HG02938 (cell line): ENCODE results near the gene TRAF3IP3.

Source experiments
- ATAC-seq: cut with Tn5 transposase; IDR thresholded peaks from one replicate; pipeline ENCODE4 v1.9.1; 2021; ENCODE audit warnings: mild to moderate bottlenecking, moderate library complexity; ENCODE audit not compliant: unreplicated experiment

Gene TRAF3IP3, protein sequence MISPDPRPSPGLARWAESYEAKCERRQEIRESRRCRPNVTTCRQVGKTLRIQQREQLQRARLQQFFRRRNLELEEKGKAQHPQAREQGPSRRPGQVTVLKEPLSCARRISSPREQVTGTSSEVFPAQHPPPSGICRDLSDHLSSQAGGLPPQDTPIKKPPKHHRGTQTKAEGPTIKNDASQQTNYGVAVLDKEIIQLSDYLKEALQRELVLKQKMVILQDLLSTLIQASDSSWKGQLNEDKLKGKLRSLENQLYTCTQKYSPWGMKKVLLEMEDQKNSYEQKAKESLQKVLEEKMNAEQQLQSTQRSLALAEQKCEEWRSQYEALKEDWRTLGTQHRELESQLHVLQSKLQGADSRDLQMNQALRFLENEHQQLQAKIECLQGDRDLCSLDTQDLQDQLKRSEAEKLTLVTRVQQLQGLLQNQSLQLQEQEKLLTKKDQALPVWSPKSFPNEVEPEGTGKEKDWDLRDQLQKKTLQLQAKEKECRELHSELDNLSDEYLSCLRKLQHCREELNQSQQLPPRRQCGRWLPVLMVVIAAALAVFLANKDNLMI

DNA sequence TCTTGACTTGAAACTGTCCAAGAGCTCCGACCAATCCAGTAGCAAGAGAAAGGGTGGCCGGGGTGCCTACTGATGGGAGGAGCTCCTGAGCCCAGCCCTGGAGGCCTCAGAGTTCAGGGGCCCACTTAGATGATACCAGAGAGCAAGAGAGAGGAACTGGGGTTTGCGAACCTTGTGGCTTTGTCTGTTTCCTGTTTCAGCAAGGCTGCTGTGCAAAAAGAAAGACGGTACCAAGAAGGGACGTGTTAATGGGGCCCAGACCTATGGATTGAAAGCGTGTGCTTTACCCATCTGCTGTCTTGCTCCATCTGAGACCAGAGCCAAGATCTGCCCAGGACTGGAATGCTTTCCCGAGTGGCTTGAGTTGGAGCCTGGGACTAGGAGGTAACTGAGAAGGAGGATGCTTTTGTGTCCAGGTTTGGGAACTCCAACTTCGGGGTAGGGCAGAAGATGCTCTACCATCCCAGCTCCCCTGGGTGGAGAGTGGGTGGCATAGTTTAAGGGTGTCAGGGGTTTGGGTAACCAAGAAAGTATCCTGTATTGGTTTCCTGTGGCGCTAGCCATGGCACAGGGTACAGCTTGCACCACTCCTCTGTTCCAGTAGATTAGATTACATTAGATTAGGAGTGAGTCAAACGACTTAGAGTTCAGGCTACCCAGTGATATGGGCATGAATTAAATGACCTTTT lies at the start of gene TRAF3IP3:
TRAF3IP3 (plus strand) TSS at position 128 of the 689 bp plus-strand sequence. CDS start 3,987 bp downstream, outside the sequence.
- ATAC-seq: peak; percentile 79

DNA sequence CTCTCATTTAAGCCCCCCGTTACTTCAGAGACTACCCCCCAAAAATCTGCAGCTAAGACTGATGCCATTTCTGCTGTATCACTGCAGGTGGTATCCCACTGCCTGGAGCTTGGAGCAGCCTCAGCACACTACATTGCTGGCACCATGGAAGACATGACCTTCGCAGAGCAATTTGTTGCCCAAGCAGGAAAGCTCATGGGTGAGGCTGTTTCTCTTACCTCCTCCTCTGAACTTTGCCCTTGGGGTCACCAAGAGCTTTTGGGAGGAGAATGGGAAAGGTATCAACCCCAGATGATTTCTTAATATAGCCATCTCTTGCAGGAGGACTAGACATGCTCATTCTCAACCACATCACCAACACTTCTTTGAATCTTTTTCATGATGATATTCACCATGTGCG lies 49.2 kb upstream of the TRAF3IP3 start:
- no peak for ATAC-seq

DNA sequence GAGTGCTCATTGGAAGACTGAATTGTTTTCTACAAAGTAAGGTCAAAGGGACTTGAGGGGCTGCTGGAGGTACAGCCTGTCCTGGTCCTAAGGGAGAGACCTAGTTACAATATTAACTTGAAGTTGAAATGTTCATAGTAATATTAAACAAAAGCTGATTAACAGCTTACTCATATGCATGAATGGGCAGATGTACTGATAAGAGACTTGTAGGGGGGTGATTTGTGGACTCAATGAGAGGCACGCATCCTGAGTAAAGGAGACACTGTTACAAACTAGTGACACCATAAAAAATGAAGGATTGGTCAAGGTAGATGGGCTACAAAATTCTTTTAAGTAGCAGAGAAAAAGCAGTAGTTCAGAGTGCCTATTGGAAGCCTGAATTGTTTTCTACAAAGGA lies 48.5 kb upstream of the TRAF3IP3 start:
- ATAC-seq: no peak

DNA sequence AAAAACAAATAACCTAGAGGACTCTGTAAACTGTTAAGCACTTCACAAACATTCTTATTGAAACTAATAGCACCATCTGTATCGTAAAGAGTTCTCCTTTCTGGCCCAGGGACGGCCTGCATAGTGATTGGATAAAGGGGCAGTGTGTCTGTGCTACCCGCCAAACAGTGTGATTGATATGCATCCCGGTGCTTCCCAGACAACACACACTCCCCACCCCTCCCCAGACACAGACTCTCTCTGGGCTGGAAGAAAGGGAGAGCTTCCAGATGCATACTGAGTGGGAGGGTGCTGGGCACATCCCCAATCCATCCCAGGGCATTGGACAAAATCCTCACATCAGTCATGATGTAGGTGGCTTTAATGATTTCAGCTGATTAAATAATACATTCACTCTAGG lies 47.6 kb upstream of the TRAF3IP3 start:
- no peak for ATAC-seq

DNA sequence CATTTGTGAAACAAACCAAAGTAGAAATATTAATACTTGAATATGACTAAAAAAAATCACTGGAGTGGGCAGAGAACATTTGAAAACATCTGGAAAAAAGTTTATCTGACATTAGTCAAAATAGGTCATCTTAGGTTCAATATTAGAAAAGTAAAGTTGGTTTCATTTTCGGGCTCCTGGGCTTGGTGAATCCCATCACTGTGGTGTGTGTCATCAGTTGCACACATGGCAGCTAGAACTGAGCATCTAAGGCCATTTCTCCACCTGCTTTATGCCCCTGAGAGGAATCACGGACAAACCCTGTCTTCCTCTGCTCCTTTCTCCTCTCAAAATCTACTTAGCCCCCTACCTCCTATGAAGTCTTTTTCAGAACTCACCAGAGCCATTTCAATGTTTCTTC lies 45.8 kb upstream of the TRAF3IP3 start:
- ATAC-seq: no peak

DNA sequence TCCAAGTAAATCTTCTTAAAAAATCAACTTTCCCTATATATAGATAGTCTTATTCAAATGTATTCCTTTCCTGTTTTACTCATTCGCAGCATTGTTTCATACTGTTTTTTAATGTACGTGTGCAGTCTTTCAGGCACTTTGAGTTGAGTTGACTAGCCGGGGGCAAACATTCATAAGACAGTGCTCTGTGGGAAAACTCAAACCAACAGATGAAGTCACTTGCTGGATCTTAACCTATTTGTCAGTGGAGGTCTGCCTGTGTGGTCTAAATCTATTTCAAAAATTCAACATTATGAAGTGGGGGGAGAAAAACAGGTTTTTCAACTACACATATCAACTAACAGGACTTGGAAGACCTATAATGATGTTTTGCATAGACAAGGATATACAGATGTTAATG lies 45.0 kb upstream of the TRAF3IP3 start:
- ATAC-seq: no peak

DNA sequence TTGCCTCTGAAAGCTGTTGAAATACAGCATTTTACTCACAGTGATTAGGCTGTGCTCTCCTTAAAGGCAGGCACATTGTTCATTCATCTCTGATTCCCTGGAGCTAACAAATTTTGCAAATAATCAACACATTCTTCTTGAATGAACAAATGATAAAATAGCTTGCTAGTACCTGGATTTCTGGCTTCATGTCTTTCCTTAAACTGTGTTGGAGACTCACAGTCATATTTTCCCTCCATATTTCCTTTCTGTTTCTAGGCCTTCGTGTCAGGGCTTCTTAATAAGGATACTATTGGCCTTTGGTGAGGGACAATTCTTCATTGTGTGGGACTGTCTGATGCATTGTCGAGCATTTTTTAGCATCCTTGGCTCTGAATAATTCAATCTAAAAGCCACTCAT lies 41.5 kb upstream of the TRAF3IP3 start:
- ATAC-seq: no peak

DNA sequence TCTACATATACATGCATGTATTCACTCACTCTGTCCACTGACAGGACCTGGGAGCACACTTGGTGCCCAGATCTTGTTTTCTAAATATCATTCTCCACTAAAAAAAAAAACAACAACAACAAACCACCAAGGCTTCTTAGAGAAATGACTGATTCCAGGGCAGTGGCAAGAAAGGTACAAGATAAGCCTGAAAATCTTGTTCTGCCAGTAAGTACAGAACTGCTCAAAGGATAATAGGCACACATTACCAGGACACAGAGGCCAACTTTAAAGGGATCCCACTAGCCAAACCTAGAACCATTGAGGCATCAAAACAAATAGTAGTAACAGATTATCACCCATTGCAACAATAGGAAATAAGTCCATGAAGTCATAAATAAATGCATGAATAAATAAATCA lies 40.5 kb upstream of the TRAF3IP3 start:
- ATAC-seq: no peak

DNA sequence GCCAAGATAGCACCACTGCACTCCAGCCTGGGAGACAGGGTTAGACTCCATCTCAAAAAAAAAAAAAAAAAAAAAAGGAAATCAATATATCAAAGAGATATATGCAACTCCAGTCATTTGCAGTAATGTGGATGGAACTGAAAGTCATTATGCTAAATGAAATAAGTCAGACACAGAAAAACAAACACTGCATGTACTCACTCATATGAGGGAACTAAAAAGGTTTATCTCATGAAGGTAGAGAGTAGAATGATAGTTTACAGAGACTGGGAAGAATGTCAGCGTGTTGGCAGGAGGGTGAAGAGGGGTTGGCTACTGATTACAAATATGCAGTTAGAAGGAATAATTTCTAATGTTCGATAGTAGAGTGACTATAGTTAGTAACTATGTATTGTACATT lies 38.0 kb upstream of the TRAF3IP3 start:
- no peak for ATAC-seq

DNA sequence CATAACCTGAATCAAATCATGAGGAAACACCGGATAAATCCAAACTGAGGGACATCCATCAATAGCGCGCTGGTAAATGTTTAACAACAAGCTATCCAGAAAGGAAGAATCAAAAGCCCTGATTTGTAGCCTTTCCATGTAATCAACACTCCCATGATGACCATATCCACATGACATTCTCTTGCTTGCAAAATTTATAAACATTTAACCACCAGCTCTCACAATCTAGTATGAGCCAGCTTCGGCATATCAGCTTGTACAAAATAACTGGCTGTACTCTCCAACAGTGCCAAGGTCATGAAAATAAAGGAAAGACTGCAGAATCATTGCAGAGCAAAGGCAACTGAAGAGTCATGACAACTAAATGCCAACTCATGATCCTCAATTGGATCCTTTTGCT lies 35.5 kb upstream of the TRAF3IP3 start:
- no peak for ATAC-seq

DNA sequence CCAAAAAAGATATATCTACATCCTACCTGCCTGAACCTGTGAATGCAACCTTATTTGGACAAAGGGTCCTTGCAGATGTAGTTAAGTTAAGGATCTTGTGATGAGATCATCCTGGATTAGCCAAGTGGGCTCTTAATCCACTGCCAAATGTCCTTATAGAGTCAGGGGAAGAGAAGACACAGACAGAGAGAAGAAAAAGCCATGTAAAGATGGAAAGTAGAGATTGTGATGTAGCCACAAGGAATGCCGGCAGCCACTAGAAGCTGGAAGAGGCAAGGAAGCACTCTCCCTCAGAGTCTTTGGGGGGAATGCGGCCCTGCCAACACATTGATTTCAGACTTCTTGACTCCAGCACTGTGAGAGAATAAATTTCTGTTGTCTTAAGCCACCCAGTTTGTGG lies 35.0 kb upstream of the TRAF3IP3 start:
- no peak for ATAC-seq

DNA sequence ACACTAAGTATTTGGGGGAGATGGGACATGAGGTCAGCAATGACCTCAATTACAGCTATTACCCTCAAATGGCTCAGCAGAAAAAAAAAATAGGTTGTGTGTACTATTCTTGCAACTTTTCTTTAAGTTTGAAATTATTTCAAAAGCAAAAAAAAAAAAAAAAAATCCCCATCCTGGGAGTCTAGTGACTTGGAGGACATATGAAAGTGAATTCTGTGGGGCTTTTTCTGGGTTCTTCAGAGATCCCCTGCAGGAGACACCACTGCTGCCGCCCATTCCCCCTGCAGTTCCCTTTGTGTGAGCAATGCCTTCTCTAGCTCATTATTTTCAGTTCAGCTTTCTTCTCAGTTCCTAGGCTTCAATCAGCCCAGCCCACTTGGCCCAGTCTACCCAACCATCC lies 34.5 kb upstream of the TRAF3IP3 start:
- no peak for ATAC-seq

DNA sequence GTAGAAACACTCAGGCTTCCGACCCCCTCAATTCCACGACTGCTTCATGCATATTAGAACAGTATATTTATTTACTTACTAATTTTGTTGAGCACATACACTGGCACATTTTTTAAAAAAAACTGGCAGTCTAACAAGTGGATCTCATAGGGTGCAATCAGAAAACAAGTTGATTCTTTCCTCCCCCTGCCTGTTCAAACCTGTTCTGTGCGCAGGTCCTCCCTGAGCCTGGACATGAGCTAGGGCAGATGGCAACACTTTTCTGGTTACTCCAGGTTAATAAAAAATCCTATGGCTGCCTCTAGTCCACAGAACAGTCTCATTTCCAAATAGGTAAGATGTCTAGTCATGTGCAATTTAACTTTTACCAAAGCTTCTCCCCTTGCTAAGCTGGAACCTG lies 32.6 kb upstream of the TRAF3IP3 start:
- ATAC-seq: no peak

DNA sequence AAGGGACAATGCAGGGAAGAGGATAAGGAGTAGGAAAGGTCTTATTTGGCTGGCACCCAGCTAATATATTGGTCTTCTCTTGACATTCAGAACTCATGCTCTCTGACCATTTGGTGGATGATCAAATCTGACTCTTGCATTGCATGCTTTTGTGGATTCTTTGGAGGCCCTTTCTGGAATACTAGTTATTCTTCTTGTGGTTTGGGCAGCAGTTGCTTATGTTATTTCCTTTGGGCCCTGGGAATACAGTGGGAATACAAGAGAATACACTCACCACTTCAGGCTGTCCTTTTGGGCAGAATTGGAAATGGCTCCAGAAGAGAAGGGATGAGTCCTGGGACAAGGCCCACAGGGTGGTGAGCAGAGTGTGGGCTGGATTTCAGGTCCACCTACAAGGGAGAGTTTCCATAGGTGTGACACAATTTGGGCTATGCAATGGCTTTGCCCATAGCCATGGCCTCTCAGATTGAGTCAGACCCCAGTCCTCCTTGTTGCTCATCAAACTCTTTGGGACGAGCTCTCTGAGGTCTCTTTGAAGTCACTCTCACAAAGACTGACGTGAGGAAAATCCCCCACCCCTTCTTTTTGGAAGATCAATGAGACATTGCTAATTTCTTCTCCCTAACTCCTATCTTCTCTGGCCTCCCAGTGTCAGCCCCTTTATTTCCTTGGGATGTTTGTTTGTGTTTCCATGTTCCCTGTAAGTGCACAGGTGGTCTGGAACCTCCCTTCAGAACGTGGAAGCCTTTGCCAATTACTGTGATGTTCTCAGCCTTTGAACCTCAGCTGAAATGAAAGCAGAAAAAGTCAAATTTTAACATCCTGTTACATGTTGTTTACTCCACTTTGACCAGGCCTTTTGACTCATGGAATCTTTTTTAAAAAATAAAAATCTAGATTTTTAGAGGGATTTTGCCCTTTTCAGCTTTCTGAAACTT lies 31.8 kb upstream of the TRAF3IP3 start:
- ATAC-seq: no peak

DNA sequence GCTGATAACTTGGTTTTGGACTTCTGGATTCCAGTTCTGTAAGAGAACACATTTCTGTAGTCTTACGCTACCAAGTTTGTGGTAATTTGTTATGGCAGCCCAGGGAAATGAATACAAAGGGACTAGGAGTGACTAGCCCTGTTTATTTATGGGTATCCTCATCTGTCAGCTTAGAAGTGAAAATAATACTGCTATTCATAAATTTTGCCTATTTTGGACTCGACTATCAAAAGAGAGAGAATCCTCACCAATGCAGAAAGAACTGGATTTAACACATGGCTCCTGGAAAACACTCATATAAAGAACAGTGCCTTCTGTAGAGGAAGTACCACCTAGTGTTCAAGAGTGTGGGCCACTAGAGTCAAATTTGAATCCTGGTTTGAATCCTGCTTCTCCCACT lies 28.6 kb upstream of the TRAF3IP3 start:
- no peak for ATAC-seq

DNA sequence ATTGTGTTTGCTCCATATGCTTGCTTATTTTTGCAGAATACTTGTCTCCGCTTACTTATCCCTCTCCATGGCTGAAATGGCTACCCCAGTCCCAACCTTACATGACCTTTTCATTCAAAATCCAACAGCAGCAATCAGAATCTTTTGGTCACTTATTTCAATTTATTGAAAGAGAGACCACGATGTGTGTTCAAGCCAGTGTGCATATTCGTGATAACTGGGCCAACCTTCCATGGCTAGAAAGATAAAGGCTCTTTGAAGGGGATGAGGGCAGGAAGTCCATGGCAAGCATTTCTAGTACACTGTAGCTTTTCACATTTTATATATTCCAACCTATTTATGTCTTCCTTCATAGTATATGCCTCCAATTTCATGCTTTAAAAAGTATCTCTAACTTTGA lies 28.1 kb upstream of the TRAF3IP3 start:
- no peak for ATAC-seq

DNA sequence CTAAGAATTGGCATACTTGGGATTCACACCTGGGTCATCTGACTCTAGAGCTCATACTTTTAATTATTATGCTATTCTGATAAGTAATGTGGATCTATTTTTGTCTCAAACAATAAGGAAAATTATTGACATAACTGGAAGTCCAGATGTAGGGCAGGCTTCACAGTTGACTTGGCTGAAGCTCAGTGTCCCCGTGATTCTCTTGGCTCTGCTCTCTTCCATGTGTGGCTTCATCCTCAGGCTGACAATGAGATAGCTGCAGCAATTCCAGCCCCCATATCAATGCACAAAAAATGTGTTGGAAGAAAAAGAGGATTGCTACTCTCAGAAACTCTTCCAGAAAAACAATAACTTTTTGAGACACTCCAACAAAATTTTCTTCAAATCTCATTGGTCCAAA lies 27.4 kb upstream of the TRAF3IP3 start:
- ATAC-seq: no peak

DNA sequence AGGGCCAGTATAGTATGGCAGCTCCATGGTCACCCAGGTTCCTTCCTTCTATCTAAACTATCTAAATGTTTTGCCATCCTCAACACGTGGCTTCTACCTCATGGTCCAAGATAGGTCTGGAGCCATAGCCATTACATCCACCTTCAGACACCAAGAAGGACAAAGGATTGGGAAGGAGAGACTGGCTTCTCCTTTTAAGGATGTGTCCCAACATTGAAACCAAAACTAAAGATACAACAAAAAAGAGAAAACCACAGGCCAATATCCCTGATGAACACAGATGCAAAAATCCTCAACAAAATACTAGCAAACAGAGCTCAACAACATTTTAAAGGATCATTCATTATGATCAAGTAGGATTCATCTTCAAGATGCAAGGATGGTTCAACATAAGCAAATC lies 26.4 kb upstream of the TRAF3IP3 start:
- ATAC-seq: no peak

DNA sequence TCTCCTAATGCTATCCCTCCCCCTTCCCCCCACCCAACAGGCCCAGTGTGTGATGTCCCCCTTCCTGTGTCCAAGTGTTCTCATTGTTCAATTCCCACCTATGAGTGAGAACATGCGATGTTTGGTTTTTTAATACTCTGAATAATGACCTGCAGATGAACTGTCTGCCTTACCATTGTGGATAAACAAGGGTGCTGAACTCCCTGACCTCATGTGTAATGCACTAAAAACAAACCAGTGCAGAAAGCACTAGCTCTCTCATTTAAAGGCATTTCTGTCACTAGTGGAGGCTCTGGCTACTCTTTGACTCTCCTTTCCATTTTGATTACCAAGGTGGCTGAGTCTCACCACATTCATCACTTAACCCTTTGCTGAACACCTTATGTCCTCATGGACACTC lies 23.1 kb upstream of the TRAF3IP3 start:
- no peak for ATAC-seq

DNA sequence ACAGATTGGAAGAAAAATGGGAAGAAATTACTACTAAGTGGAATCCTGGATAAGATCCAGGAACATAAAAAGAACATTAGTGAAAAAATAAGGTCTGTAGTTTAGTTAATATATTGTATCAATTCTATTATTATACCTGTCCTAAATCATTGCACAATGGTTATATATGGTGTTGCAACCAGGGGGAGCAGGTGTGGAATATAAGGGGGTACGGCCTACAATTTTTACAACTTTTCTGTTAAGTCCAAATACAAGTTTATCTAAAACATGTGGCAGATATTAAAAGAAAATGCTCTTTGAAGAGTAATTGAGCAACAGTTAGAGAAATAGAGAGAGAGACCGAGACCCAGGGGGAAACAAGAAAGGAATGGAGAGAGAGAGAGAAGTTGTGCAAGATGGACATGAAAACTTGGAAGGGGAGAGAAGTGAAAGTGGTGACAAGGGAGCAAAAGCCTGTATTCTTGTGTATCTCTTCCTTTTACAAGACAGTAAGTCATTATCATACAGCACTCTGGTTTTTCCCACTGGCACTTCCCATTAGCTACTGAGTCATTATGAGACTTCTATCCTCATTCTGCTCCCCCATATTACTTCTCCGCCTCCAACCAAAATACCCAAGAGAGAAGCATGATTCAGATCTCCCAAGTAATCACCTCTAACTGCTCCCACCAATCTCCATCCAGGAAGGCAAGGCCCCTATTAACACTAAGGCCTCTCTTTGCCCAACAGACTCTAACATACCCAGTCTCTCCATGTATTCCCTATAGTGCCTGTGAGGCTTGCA lies 22.3 kb upstream of the TRAF3IP3 start:
- ATAC-seq: no peak
